HEK293 (cell line): ENCODE data around the gene INPP5D.

ENCODE experiments used
- CTCF ChIA-PET: fragments of 350-600 bp; formaldehyde crosslinking; extraction: SDS; loops from one replicate; lab custom pipeline; 2021; ENCODE audit warnings: antibody characterized with exemption; lab: Yijun Ruan, JAX
- POLR2A ChIA-PET: fragments of 300-600 bp; formaldehyde crosslinking; extraction: SDS; loops from one replicate; lab custom pipeline; 2020; ENCODE audit warnings: antibody characterized with exemption, inconsistent platforms; lab: Yijun Ruan, JAX
- H3K27ac ChIP-seq: fragments of 200-500 bp; sonication (Bioruptor generic); 2 replicates; pipeline ENCODE4 v1.5.1; 2014; ENCODE audit warnings: low read depth, low read length, control low read depth, inconsistent platforms; ENCODE audit errors: extremely low read depth
- H3K36me3 ChIP-seq, 2 experiments: fragments of 200-500 bp in 1 of 2; sonication (Bioruptor generic) in 1 of 2; 1 replicate in 1 of 2; 2 replicates in 1 of 2; pipeline ENCODE4 v1.5.1; 2014 to 2017; ENCODE audit warnings: inconsistent platforms in 2 of 2, low read length in 2 of 2; ENCODE audit not compliant: control insufficient read depth in 2 of 2, insufficient read depth in 1 of 2
- H3K4me1 ChIP-seq: fragments of 200-500 bp; sonication (Bioruptor generic); 2 replicates; pipeline ENCODE4 v1.5.1; 2014; ENCODE audit warnings: mild to moderate bottlenecking, low read length, inconsistent platforms; ENCODE audit not compliant: control insufficient read depth, insufficient read depth
- H3K4me3 ChIP-seq: 2 replicates; pipeline ENCODE4 v1.5.1; 2011; ENCODE audit warnings: low read depth, mild to moderate bottlenecking, control low read depth, low read length, moderate library complexity
- H3K9me3 ChIP-seq: fragments of 200-500 bp; sonication (Bioruptor generic); 2 replicates; pipeline ENCODE4 v1.5.1; 2014; ENCODE audit warnings: low read depth, low read length, inconsistent platforms; ENCODE audit not compliant: control insufficient read depth, insufficient read depth
- BCL11B ChIP-seq: fragments of 450-650 bp; formaldehyde crosslinking; IDR thresholded peaks from 2 replicates; pipeline ENCODE4 v1.5.1; 2016; ENCODE audit warnings: low read depth, missing biosample characterization, missing genetic modification characterization
- GFI1B ChIP-seq: fragments of 450-650 bp; formaldehyde crosslinking; IDR thresholded peaks from 2 replicates; pipeline ENCODE4 v1.5.1; 2016; ENCODE audit warnings: missing biosample characterization, missing genetic modification characterization
- GLI4 ChIP-seq: fragments of 450-650 bp; formaldehyde crosslinking; IDR thresholded peaks from 2 replicates; pipeline ENCODE4 v1.5.1; 2016; ENCODE audit warnings: missing biosample characterization, missing genetic modification characterization
- WT1 ChIP-seq: fragments of 450-650 bp; formaldehyde crosslinking; IDR thresholded peaks from 2 replicates; pipeline ENCODE4 v1.5.1; 2016; ENCODE audit warnings: missing biosample characterization, missing genetic modification characterization
- ZBTB17 ChIP-seq: fragments of 450-650 bp; formaldehyde crosslinking; IDR thresholded peaks from 2 replicates; pipeline ENCODE4 v1.5.1; 2016; ENCODE audit warnings: missing biosample characterization, missing genetic modification characterization
- ZFP3 ChIP-seq: fragments of 450-650 bp; formaldehyde crosslinking; IDR thresholded peaks from 2 replicates; pipeline ENCODE4 v1.5.1; 2016; ENCODE audit warnings: low read depth, missing biosample characterization, missing genetic modification characterization
- ZIC2 ChIP-seq: fragments of 450-650 bp; formaldehyde crosslinking; IDR thresholded peaks from 2 replicates; pipeline ENCODE4 v1.5.1; 2016; ENCODE audit warnings: missing biosample characterization, missing genetic modification characterization
- ZNF157 ChIP-seq: fragments of 450-650 bp; formaldehyde crosslinking; IDR thresholded peaks from 2 replicates; pipeline ENCODE4 v1.5.1; 2016; ENCODE audit warnings: missing biosample characterization, missing genetic modification characterization
- ZNF174 ChIP-seq: fragments of 450-650 bp; formaldehyde crosslinking; IDR thresholded peaks from 2 replicates; pipeline ENCODE4 v1.5.0; 2017; ENCODE audit warnings: missing biosample characterization, mild to moderate bottlenecking, missing genetic modification characterization
- ZNF37A ChIP-seq: fragments of 450-650 bp; IDR thresholded peaks from 2 replicates; pipeline ENCODE4 v1.5.1; 2018; ENCODE audit warnings: missing biosample characterization, missing genetic modification characterization
- ZNF391 ChIP-seq: fragments of 450-650 bp; formaldehyde crosslinking; IDR thresholded peaks from 2 replicates; pipeline ENCODE4 v1.5.1; 2016; ENCODE audit warnings: low read depth, missing biosample characterization, missing genetic modification characterization, borderline replicate concordance
- ZNF473 ChIP-seq: fragments of 450-650 bp; formaldehyde crosslinking; IDR thresholded peaks from 2 replicates; pipeline ENCODE4 v1.5.1; 2017; ENCODE audit warnings: missing biosample characterization, missing genetic modification characterization
- ZNF530 ChIP-seq: fragments of 450-650 bp; formaldehyde crosslinking; IDR thresholded peaks from 2 replicates; pipeline ENCODE4 v1.5.1; 2016; ENCODE audit warnings: low read depth, missing biosample characterization, missing genetic modification characterization
- ZNF558 ChIP-seq: fragments of 450-650 bp; formaldehyde crosslinking; IDR thresholded peaks from 2 replicates; pipeline ENCODE4 v1.5.1; 2016; ENCODE audit warnings: missing biosample characterization, missing genetic modification characterization
- ZNF571 ChIP-seq: fragments of 450-650 bp; formaldehyde crosslinking; IDR thresholded peaks from 2 replicates; pipeline ENCODE4 v1.5.0; 2017; ENCODE audit warnings: missing biosample characterization, missing genetic modification characterization
- ZNF670 ChIP-seq: fragments of 450-650 bp; formaldehyde crosslinking; IDR thresholded peaks from 2 replicates; pipeline ENCODE4 v1.5.1; 2016; ENCODE audit warnings: missing biosample characterization, missing genetic modification characterization, low read depth
- ZNF747 ChIP-seq: fragments of 450-650 bp; formaldehyde crosslinking; IDR thresholded peaks from 2 replicates; pipeline ENCODE4 v1.5.1; 2016; ENCODE audit warnings: missing biosample characterization, missing genetic modification characterization
- TF ChIP-seq, protein P1 (sequence below): fragments of 450-650 bp; IDR thresholded peaks from 2 replicates; pipeline ENCODE4 v1.5.1; 2018; ENCODE audit warnings: missing biosample characterization, mild to moderate bottlenecking, missing genetic modification characterization
- TF ChIP-seq, protein P2 (sequence below): fragments of 450-650 bp; formaldehyde crosslinking; IDR thresholded peaks from 2 replicates; pipeline ENCODE4 v1.5.1; 2016; ENCODE audit warnings: missing biosample characterization, missing genetic modification characterization
- TF ChIP-seq, protein P3 (sequence below): fragments of 450-650 bp; formaldehyde crosslinking; IDR thresholded peaks from 2 replicates; pipeline ENCODE4 v1.5.1; 2016; ENCODE audit warnings: missing biosample characterization, missing genetic modification characterization, low read depth
- TF ChIP-seq, protein P4 (sequence below): fragments of 450-650 bp; IDR thresholded peaks from 2 replicates; pipeline ENCODE4 v1.5.1; 2018; ENCODE audit warnings: missing biosample characterization, missing genetic modification characterization
- TF ChIP-seq, protein P5 (sequence below): fragments of 450-650 bp; formaldehyde crosslinking; optimal IDR thresholded peaks from 2 replicates; pipeline ENCODE3; 2016; ENCODE audit warnings: missing biosample characterization, mild to moderate bottlenecking, missing genetic modification characterization
- TF ChIP-seq, protein P6 (sequence below): fragments of 450-650 bp; formaldehyde crosslinking; IDR thresholded peaks from 2 replicates; pipeline ENCODE4 v1.5.1; 2017; ENCODE audit warnings: missing biosample characterization, missing genetic modification characterization

Gene INPP5D

DNA sequence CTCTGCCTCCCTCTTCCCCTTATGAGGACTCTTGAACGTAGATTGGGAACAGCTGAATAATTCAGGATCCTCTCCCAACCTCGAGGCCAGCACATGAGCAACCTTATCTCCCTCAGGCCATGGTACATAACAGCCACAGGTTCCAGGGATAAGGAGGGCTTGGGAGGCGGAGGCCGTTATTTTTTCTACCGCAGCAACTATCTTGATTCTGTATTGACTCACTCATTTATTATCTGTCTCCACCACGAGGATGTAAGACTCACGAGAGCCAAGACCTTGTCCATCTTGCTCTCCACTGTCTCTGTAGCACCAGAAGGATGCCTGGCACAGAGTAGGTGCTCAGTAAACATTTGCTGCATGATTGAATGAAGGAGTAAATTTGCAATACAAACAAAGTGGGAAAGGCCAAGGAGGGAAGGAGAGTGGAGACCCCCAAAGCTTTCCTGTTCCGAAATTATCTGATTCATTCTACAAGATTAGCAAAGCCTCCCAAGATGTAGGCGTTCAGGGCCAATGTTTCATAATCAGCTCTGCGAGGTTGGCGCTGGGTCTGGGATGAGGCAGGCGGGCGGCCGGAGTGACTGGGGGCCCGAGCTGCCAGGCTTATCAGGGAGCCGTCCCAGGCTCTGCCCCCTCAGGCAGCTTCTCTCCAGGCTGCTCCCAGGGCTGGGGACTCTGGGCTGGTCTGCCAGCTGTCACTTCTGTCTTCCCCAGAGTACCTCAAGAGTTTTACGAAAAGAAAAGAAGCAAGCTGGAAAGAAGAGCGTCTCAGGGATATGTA lies 31.6 kb downstream of the INPP5D start:
- Histone ChIP-seq H3K4me3 (no peak overlapping the region), H3K27ac (no peak overlapping the region), H3K4me1 (no peaks in the 10 kb centered on the region), H3K36me3 (no peaks in the 10 kb centered on the region), H3K9me3 (no peaks in the 10 kb centered on the region)
- no peak for TF ChIP-seq ZNF174 (tag by site-specific recombination)
- TF ChIP-seq ZBTB17, result no peak
- no peak for TF ChIP-seq ZNF530 (tag by site-specific recombination)
- no peak for TF ChIP-seq ZNF473 (tag by site-specific recombination)
- no peak for TF ChIP-seq ZNF670 (tag by site-specific recombination)
- TF ChIP-seq, protein P1, sequence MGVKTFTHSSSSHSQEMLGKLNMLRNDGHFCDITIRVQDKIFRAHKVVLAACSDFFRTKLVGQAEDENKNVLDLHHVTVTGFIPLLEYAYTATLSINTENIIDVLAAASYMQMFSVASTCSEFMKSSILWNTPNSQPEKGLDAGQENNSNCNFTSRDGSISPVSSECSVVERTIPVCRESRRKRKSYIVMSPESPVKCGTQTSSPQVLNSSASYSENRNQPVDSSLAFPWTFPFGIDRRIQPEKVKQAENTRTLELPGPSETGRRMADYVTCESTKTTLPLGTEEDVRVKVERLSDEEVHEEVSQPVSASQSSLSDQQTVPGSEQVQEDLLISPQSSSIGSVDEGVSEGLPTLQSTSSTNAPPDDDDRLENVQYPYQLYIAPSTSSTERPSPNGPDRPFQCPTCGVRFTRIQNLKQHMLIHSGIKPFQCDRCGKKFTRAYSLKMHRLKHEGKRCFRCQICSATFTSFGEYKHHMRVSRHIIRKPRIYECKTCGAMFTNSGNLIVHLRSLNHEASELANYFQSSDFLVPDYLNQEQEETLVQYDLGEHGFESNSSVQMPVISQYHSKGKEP (tag by site-specific recombination), result no peak
- no peak for TF ChIP-seq ZIC2 (tag by site-specific recombination)
- no peak for TF ChIP-seq ZNF571 (tag by site-specific recombination)
- TF ChIP-seq WT1 (tag by site-specific recombination), result no peak
- TF ChIP-seq ZNF391 (tag by site-specific recombination), result no peak
- TF ChIP-seq, protein P2, sequence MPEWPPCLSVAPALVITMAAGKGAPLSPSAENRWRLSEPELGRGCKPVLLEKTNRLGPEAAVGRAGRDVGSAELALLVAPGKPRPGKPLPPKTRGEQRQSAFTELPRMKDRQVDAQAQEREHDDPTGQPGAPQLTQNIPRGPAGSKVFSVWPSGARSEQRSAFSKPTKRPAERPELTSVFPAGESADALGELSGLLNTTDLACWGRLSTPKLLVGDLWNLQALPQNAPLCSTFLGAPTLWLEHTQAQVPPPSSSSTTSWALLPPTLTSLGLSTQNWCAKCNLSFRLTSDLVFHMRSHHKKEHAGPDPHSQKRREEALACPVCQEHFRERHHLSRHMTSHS (tag by site-specific recombination), result no peak
- TF ChIP-seq, protein P3, sequence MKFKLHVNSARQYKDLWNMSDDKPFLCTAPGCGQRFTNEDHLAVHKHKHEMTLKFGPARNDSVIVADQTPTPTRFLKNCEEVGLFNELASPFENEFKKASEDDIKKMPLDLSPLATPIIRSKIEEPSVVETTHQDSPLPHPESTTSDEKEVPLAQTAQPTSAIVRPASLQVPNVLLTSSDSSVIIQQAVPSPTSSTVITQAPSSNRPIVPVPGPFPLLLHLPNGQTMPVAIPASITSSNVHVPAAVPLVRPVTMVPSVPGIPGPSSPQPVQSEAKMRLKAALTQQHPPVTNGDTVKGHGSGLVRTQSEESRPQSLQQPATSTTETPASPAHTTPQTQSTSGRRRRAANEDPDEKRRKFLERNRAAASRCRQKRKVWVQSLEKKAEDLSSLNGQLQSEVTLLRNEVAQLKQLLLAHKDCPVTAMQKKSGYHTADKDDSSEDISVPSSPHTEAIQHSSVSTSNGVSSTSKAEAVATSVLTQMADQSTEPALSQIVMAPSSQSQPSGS (tag by site-specific recombination), result no peak
- TF ChIP-seq, protein P4, sequence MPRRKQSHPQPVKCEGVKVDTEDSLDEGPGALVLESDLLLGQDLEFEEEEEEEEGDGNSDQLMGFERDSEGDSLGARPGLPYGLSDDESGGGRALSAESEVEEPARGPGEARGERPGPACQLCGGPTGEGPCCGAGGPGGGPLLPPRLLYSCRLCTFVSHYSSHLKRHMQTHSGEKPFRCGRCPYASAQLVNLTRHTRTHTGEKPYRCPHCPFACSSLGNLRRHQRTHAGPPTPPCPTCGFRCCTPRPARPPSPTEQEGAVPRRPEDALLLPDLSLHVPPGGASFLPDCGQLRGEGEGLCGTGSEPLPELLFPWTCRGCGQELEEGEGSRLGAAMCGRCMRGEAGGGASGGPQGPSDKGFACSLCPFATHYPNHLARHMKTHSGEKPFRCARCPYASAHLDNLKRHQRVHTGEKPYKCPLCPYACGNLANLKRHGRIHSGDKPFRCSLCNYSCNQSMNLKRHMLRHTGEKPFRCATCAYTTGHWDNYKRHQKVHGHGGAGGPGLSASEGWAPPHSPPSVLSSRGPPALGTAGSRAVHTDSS (tag by site-specific recombination), result no peak
- POLR2A ChIA-PET, result no interaction called here
- CTCF ChIA-PET, result no interaction called here

DNA sequence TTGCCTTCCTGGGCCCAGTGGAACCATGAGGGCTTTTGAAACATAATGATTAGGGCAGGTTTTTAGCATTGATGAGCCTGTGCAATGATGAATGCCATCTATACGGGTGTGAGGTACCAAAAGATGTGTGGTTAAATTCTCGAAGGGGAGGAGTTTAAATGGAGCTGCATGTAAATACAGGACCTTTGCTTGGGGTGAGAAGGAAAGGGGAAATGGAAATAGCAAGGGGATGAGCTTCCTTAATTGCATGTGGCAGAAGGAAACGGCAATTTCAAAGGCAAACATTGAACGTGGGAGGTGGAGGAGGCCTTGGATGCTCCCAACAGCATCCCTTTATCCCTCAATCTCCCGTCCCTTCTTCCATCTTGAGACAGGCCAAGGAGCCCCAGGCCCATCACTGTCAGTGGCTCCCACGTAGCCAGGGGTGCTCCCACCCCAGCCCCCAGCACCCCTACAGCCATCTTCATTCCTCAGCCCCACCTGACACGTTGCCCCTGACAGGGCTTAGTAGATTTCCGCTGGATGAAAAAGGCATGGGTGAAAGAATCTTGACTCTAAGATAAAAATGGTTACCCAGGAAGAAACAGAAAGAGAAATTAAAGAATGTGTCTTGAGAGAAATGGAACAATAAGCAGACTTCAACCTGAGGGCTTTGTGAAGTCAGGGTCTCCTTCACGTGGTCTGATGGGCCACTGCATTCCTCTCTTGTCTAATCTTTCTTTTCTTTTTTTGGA lies 32.5 kb downstream of the INPP5D start:
- Histone ChIP-seq H3K36me3 (no peaks in the 10 kb centered on the region), H3K27ac (no peak overlapping the region)
- POLR2A ChIA-PET, result no interaction called here
- TF ChIP-seq GLI4, result no peak
- no peak for TF ChIP-seq ZNF558 (tag by site-specific recombination)
- TF ChIP-seq, protein P5, sequence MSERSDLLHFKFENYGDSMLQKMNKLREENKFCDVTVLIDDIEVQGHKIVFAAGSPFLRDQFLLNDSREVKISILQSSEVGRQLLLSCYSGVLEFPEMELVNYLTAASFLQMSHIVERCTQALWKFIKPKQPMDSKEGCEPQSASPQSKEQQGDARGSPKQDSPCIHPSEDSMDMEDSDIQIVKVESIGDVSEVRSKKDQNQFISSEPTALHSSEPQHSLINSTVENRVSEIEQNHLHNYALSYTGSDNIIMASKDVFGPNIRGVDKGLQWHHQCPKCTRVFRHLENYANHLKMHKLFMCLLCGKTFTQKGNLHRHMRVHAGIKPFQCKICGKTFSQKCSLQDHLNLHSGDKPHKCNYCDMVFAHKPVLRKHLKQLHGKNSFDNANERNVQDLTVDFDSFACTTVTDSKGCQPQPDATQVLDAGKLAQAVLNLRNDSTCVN, result no peak
- TF ChIP-seq ZNF174 (tag by site-specific recombination), result no peak
- no peak for TF ChIP-seq ZFP3
- no peak for TF ChIP-seq ZNF747
- no peak for TF ChIP-seq ZNF157 (tag by site-specific recombination)
- TF ChIP-seq, protein P6, sequence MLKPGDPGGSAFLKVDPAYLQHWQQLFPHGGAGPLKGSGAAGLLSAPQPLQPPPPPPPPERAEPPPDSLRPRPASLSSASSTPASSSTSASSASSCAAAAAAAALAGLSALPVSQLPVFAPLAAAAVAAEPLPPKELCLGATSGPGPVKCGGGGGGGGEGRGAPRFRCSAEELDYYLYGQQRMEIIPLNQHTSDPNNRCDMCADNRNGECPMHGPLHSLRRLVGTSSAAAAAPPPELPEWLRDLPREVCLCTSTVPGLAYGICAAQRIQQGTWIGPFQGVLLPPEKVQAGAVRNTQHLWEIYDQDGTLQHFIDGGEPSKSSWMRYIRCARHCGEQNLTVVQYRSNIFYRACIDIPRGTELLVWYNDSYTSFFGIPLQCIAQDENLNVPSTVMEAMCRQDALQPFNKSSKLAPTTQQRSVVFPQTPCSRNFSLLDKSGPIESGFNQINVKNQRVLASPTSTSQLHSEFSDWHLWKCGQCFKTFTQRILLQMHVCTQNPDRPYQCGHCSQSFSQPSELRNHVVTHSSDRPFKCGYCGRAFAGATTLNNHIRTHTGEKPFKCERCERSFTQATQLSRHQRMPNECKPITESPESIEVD (tag by site-specific recombination), result no peak
- TF ChIP-seq GFI1B (tag by site-specific recombination), result no peak
- no peak for TF ChIP-seq ZNF37A (tag by site-specific recombination)
- no peak for TF ChIP-seq BCL11B
- TF ChIP-seq, protein P2 (tag by site-specific recombination), result no peak

More for the DNA sequence above, 32.5 kb downstream of the INPP5D start:
- no peaks in the 10 kb centered on the region for H3K9me3 ChIP-seq
- H3K4me1 ChIP-seq, result no peaks in the 10 kb centered on the region
- CTCF ChIA-PET, result no interaction called here
- no peak overlapping the region for H3K4me3 ChIP-seq
